GM19239 (cell line): ENCODE data around the gene PAX4.
A peak's percentile ranks its signal among the peaks of the same experiment; 100 is the strongest.
"Not testable (repeated sequence)": the region's sequence is repeated elsewhere in the genome, so short reads cannot be mapped to it uniquely, and the experiment has no call there.

Source experiments
- DNase-seq: peaks from one replicate; pipeline ENCODE4 v3.0.0; 2011; ENCODE audit warnings: low spot score; ENCODE audit not compliant: insufficient read length
- FAIRE-seq: peaks from 2 replicates; lab custom pipeline; 2011; peaks lifted over from hg19 to GRCh38; lab: Jason Lieb, UNC

Gene PAX4

GRCh38 chr7:127588019-127588696 is 29.8 kb downstream of the PAX4 start, which contains the start of gene ARF5:
Gene ARF5, plus strand, starts transcription at chr7:127588411. Its CDS starts 88 bp downstream, at chr7:127588499.
- DNase-seq (peak; percentile 93), FAIRE-seq (no peak)

- no peak for DNase-seq
- FAIRE-seq = no peak
These were observed 30.3 kb downstream of the PAX4 start for GRCh38 chr7:127587663-127588018.

- FAIRE-seq (no peak), DNase-seq (no peak)
These were observed 31.6 kb downstream of the PAX4 start for GRCh38 chr7:127586346-127586745.

GRCh38 chr7:127585044-127585953 is 32.6 kb downstream of the PAX4 start, which contains the start of gene GCC1:
Gene GCC1, minus strand, starts transcription at chr7:127585596. Its CDS starts 414 bp downstream, at chr7:127585182.
- DNase-seq (peak; percentile 91), FAIRE-seq (peak; percentile 78)

- DNase-seq (no peak), FAIRE-seq (no peak)
These were observed 33.3 kb downstream of the PAX4 start for GRCh38 chr7:127584648-127585043.

GRCh38 chr7:127582361-127582760 is 35.6 kb downstream of the PAX4 start:
- no peak for FAIRE-seq
- DNase-seq = no peak

GRCh38 chr7:127581716-127582115 is 36.2 kb downstream of the PAX4 start:
- FAIRE-seq = no peak

GRCh38 chr7:127580612-127581011 is 37.3 kb downstream of the PAX4 start:
- DNase-seq = no peak
- FAIRE-seq = no peak

More at GRCh38 chr7:127581716-127582115, 36.2 kb downstream of the PAX4 start:
- no peak for DNase-seq

- DNase-seq (no peak), FAIRE-seq (no peak)
These were observed 39.1 kb downstream of the PAX4 start for GRCh38 chr7:127578711-127579275.

- DNase-seq (no peak), FAIRE-seq (peak; percentile 26)
These were observed 39.8 kb downstream of the PAX4 start for GRCh38 chr7:127578036-127578684.

- FAIRE-seq (no peak), DNase-seq (no peak)
These were observed 46.0 kb downstream of the PAX4 start for GRCh38 chr7:127571741-127572505.

GRCh38 chr7:127568034-127568433 is 49.9 kb downstream of the PAX4 start:
- not testable (repeated sequence) for FAIRE-seq, DNase-seq

GRCh38 chr7:127566242-127566641 is 51.7 kb downstream of the PAX4 start:
- DNase-seq (no peak), FAIRE-seq (no peak)
